NB4 (cell line): Measurements from ENCODE around the gene GJD2.

Experiments
- DNase-seq: peaks from one replicate; pipeline ENCODE4 v3.0.0; 2010; ENCODE audit warnings: low read depth
- H3K4me3 ChIP-seq: one replicate; pipeline ENCODE4 v1.5.1; 2011; ENCODE audit warnings: mild to moderate bottlenecking, low read depth, low read length, moderate library complexity
- CTCF ChIP-seq: IDR thresholded peaks from one replicate; pipeline ENCODE4 v1.5.1; 2012; ENCODE audit warnings: low read depth, low read length
- MAX ChIP-seq: IDR thresholded peaks from 2 replicates; pipeline ENCODE4 v1.6.1; 2011; ENCODE audit warnings: low read depth, low read length
- MYC ChIP-seq: IDR thresholded peaks from 2 replicates; pipeline ENCODE4 v1.6.1; 2011; ENCODE audit warnings: low read depth, low read length
- POLR2A ChIP-seq: IDR thresholded peaks from 2 replicates; pipeline ENCODE4 v1.6.1; 2011; ENCODE audit warnings: mild to moderate bottlenecking; ENCODE audit not compliant: insufficient read length; ENCODE audit errors: extremely low read depth

Gene GJD2

GRCh38 chr15:34729056-34729455 is 25.7 kb downstream of the GJD2 start:
- no peak overlapping the region for H3K4me3 ChIP-seq
- no peak for TF ChIP-seq CTCF
- no peak for DNase-seq

- no peak overlapping the region for H3K4me3 ChIP-seq
- TF ChIP-seq CTCF, result no peak
- no peak for TF ChIP-seq MYC
- TF ChIP-seq MAX, result no peak
- TF ChIP-seq POLR2A, result no peak
- DNase-seq, result no peak
Observed at GRCh38 chr15:34726406-34727100, 28.2 kb downstream of the GJD2 start.

- no peak overlapping the region for H3K4me3 ChIP-seq
- DNase-seq, result no peak
- TF ChIP-seq MAX (no peak), POLR2A (no peak), MYC (no peak), CTCF (no peak)
Observed at GRCh38 chr15:34725556-34725955, 29.2 kb downstream of the GJD2 start.

- TF ChIP-seq MAX, result no peak
- no peak for TF ChIP-seq CTCF
- TF ChIP-seq MYC, result no peak
- TF ChIP-seq POLR2A, result no peak
- H3K4me3 ChIP-seq, result no peak overlapping the region
- DNase-seq, result no peak
Observed at GRCh38 chr15:34724481-34724880, 30.3 kb downstream of the GJD2 start.

- TF ChIP-seq CTCF (no peak), MAX (no peak), POLR2A (no peak)
- DNase-seq, result no peak
- no peak overlapping the region for H3K4me3 ChIP-seq
Observed at GRCh38 chr15:34722439-34722836, 32.4 kb downstream of the GJD2 start.

GRCh38 chr15:34721802-34722438 is 32.9 kb downstream of the GJD2 start:
- H3K4me3 ChIP-seq, result no peak overlapping the region
- DNase-seq, result no peak

More at GRCh38 chr15:34721802-34722438, 32.9 kb downstream of the GJD2 start:
- TF ChIP-seq MAX (no peak), CTCF (no peak), MYC (no peak), POLR2A (no peak)
